K562 (cell line): ENCODE results near the gene GLRX. TPM values are rescaled to one million over a fixed set of nuclear protein-coding genes. Genes with fewer than 3 reads are reported as not detected.
A peak's percentile ranks its signal among the peaks of the same experiment; 100 is the strongest.

Source experiments
- BRD9 ChIP-seq: fragments of 450-650 bp; IDR thresholded peaks from 2 replicates; pipeline ENCODE4 v1.6.1; 2018; ENCODE audit warnings: low read depth; ENCODE audit not compliant: partially characterized antibody
- CBFA2T3 ChIP-seq: fragments of 450-650 bp; IDR thresholded peaks from 2 replicates; pipeline ENCODE4 v1.6.1; 2017
- CXXC5 ChIP-seq: fragments of 250-450 bp; sonication (Bioruptor Pico); IDR thresholded peaks from 2 replicates; pipeline ENCODE4 v1.8.0; 2022; ENCODE audit warnings: inconsistent platforms, mild to moderate bottlenecking, moderate library complexity
- ETV1 ChIP-seq: fragments of 450-650 bp; conservative IDR thresholded peaks from 2 replicates; pipeline ENCODE4 v1.6.1; 2016; ENCODE audit warnings: missing genetic modification characterization, control low read depth, low read depth, missing compliant biosample characterization
- HNRNPLL ChIP-seq: fragments of 200-400 bp; formaldehyde crosslinking; IDR thresholded peaks from 2 replicates; pipeline ENCODE4 v1.6.1; 2017; ENCODE audit warnings: low read length, low read depth, mild to moderate bottlenecking; ENCODE audit not compliant: poor library complexity, severe bottlenecking
- KLF16 ChIP-seq: IDR thresholded peaks from 2 replicates; pipeline ENCODE4 v1.6.1; 2016; ENCODE audit warnings: antibody characterized with exemption
- MBD1 ChIP-seq: fragments of 250-450 bp; sonication (Bioruptor Pico); IDR thresholded peaks from 2 replicates; pipeline ENCODE4 v1.8.0; 2022; ENCODE audit warnings: inconsistent platforms
- NCOA4 ChIP-seq: fragments of 450-650 bp; IDR thresholded peaks from 2 replicates; pipeline ENCODE4 v1.6.1; 2018; ENCODE audit warnings: mild to moderate bottlenecking; ENCODE audit not compliant: partially characterized antibody
- POLR2B ChIP-seq: fragments of 450-650 bp; IDR thresholded peaks from 2 replicates; pipeline ENCODE4 v1.6.1; 2018; ENCODE audit warnings: low read depth; ENCODE audit not compliant: partially characterized antibody
- RBFOX2 ChIP-seq: fragments of 200-400 bp; formaldehyde crosslinking; IDR thresholded peaks from 2 replicates; pipeline ENCODE4 v1.6.1; 2017; ENCODE audit warnings: low read depth, mild to moderate bottlenecking, low read length, moderate library complexity
- RBM17 ChIP-seq: fragments of 200-400 bp; formaldehyde crosslinking; IDR thresholded peaks from 2 replicates; pipeline ENCODE4 v1.6.1; 2017; ENCODE audit warnings: low read depth, mild to moderate bottlenecking, low read length, borderline replicate concordance
- SAFB2 ChIP-seq: fragments of 200-400 bp; formaldehyde crosslinking; IDR thresholded peaks from 2 replicates; pipeline ENCODE4 v1.6.1; 2018; ENCODE audit warnings: borderline replicate concordance, low read length, low read depth, moderate library complexity; ENCODE audit not compliant: severe bottlenecking
- TEAD4 ChIP-seq, 2 experiments: sonication (generic) in 1 of 2; formaldehyde crosslinking in 1 of 2; IDR thresholded peaks; 2 replicates each; pipeline versions ENCODE4 v1.6.1 to v1.8.0; 2012 to 2022; ENCODE audit warnings: borderline replicate concordance in 1 of 2, inconsistent platforms in 1 of 2, low read length in 1 of 2, mild to moderate bottlenecking in 1 of 2, missing genetic modification reagents in 1 of 2
- THRB ChIP-seq: fragments of 450-650 bp; formaldehyde crosslinking; conservative IDR thresholded peaks from 2 replicates; pipeline ENCODE4 v1.4.0; 2022; ENCODE audit warnings: mild to moderate bottlenecking, missing genetic modification characterization
- ZEB2 ChIP-seq: fragments of 450-650 bp; IDR thresholded peaks from 2 replicates; pipeline ENCODE4 v1.6.1; 2016
- ZNF445 ChIP-seq: fragments of 250-450 bp; sonication (Bioruptor Pico); IDR thresholded peaks from 2 replicates; pipeline ENCODE4 v1.4.0; 2020; ENCODE audit warnings: low read depth, mild to moderate bottlenecking, moderate library complexity
- polyA plus RNA-seq, 8 experiments: library from polyadenylated mRNA; depleted of rRNA in 4 of 8; stranded (reverse) in 5 of 8; unstranded in 3 of 8; fragments of >200 nt; fragmentation: Nextera tagmentation in 2 of 8; fragmentation: Illumina TruSeq in 1 of 8; extraction: Ambion mirVana in 2 of 8; extraction: Trizol in 1 of 8; gene quantifications; 2 replicates each; pipeline versions ENCODE4 v1.2.1 to v1.2.3, GENCODE V29; 2011 to 2014; ENCODE audit warnings: inconsistent platforms in 1 of 8, missing spikeins in 1 of 8
- total RNA-seq, 7 experiments: library from RNA; depleted of rRNA in 6 of 7; stranded (reverse); fragments of >200 nt in 6 of 7; fragmentation: Illumina TruSeq in 2 of 7; extraction: Trizol in 2 of 7; gene quantifications; 2 replicates each; pipeline versions ENCODE4 v1.2.1 to v1.2.3, GENCODE V29; 2011 to 2021; ENCODE audit warnings: low replicate concordance in 1 of 7
- TF ChIP-seq, protein P1 (sequence below): fragments of 450-650 bp; IDR thresholded peaks from 2 replicates; pipeline ENCODE4 v1.6.1; 2016; ENCODE audit warnings: borderline replicate concordance
- TF ChIP-seq, protein P2 (sequence below), 2 experiments: fragments of 200-800 bp in 1 of 2; sonication (Bioruptor generic) in 1 of 2; sonication (generic) in 1 of 2; formaldehyde crosslinking in 1 of 2; IDR thresholded peaks in 1 of 2; conservative IDR thresholded peaks in 1 of 2; 2 replicates each; pipeline versions ENCODE4 v1.5.0 to v1.6.1; 2016 to 2020; ENCODE audit warnings: missing compliant biosample characterization in 1 of 2, missing genetic modification characterization in 1 of 2, missing genetic modification reagents in 1 of 2

GLRX gene
- total and polyA plus RNA-seq, 9 of the 15 experiments (the other 6 are each of a cell fraction or from before 2014, with no cell fraction given) = 2.3 to 11.2 (median 4.6) TPM

DNA sequence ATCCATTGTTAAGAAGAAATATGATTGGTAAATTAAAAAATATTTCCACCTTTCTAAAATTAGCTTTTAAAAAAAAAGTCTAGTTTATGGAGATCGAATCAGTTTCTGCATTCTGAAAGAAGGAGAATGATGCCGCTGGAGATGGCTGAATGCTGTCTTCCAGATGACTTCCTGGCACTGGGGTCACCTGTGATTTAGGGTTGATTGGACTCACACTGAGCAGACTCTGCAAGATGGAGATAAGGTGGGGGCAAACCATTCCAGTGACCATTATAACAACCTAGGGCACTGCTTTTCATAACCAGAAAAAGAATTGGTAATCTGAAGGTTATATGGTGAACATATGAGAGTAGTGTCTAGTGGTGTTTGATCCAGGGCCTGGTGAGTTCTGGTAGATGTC lies 50.6 kb downstream of the GLRX start (continued):
- TF ChIP-seq THRB (CRISPR knock-in tag) (no peak), RBFOX2 (no peak), CBFA2T3 (peak; percentile 65), ZNF445 (no peak), NCOA4 (no peak), ETV1 (tag) (no peak), SAFB2 (no peak), MBD1 (CRISPR knock-in tag) (no peak), HNRNPLL (no peak), POLR2B (peak; percentile 15), KLF16 (no peak), CXXC5 (CRISPR knock-in tag) (0 out of 2 replicates have a peak, but pooled peaks have one; percentile 9), RBM17 (no peak), BRD9 (no peak), ZEB2 (no peak), TEAD4 (IDR thresholded peaks at IDR 0.05; ENCODE audit: low read length) (0 out of 2 replicates have a peak, but pooled peaks have one; percentile 26), TEAD4 (CRISPR knock-in tag; IDR thresholded peaks at IDR 0.05; ENCODE audit: borderline replicate concordance) (no peak)
- TF ChIP-seq, protein P1, sequence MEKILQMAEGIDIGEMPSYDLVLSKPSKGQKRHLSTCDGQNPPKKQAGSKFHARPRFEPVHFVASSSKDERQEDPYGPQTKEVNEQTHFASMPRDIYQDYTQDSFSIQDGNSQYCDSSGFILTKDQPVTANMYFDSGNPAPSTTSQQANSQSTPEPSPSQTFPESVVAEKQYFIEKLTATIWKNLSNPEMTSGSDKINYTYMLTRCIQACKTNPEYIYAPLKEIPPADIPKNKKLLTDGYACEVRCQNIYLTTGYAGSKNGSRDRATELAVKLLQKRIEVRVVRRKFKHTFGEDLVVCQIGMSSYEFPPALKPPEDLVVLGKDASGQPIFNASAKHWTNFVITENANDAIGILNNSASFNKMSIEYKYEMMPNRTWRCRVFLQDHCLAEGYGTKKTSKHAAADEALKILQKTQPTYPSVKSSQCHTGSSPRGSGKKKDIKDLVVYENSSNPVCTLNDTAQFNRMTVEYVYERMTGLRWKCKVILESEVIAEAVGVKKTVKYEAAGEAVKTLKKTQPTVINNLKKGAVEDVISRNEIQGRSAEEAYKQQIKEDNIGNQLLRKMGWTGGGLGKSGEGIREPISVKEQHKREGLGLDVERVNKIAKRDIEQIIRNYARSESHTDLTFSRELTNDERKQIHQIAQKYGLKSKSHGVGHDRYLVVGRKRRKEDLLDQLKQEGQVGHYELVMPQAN = no peak
- TF ChIP-seq, protein P2, sequence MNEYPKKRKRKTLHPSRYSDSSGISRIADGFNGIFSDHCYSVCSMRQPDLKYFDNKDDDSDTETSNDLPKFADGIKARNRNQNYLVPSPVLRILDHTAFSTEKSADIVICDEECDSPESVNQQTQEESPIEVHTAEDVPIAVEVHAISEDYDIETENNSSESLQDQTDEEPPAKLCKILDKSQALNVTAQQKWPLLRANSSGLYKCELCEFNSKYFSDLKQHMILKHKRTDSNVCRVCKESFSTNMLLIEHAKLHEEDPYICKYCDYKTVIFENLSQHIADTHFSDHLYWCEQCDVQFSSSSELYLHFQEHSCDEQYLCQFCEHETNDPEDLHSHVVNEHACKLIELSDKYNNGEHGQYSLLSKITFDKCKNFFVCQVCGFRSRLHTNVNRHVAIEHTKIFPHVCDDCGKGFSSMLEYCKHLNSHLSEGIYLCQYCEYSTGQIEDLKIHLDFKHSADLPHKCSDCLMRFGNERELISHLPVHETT (CRISPR knock-in tag; conservative IDR thresholded peaks at IDR 0.05 in 1 of 2, IDR thresholded peaks at IDR 0.05 in 1 of 2) = no peak
